Measurements from ENCODE around the gene RNF133.

Gene RNF133

GRCh38 chr7:122726881-122727280 lies 28.0 kb upstream of the RNF133 start:
- no peak for TF ChIP-seq CTCF (IDR thresholded peaks at IDR 0.05)

GRCh38 chr7:122724366-122724765 lies 25.4 kb upstream of the RNF133 start:
- no peak for TF ChIP-seq CTCF (IDR thresholded peaks at IDR 0.05)

- no peak for TF ChIP-seq CTCF (IDR thresholded peaks at IDR 0.05)
Observed at GRCh38 chr7:122719010-122719578, 20.2 kb upstream of the RNF133 start.

- no peak for TF ChIP-seq CTCF (IDR thresholded peaks at IDR 0.05)
Observed at GRCh38 chr7:122717356-122718089, 18.6 kb upstream of the RNF133 start.

- no peak for TF ChIP-seq CTCF (IDR thresholded peaks at IDR 0.05)
Observed at GRCh38 chr7:122715183-122715582, 16.3 kb upstream of the RNF133 start.

- TF ChIP-seq CTCF (IDR thresholded peaks at IDR 0.05) = no peak
Observed at GRCh38 chr7:122710916-122711315, 12.0 kb upstream of the RNF133 start.

GRCh38 chr7:122709930-122710646 lies 11.2 kb upstream of the RNF133 start:
- no peak for TF ChIP-seq CTCF (IDR thresholded peaks at IDR 0.05)

Data from LNCAP (cell line).